ENCODE results near the gene PDE11A. TPM values are rescaled to one million over a fixed set of nuclear protein-coding genes. Genes with fewer than 3 reads are reported as not detected.

The PDE11A gene
- total and polyA plus RNA-seq, 3 donors from 2014 or later = 2.2 to 7.8 (median 3.3) TPM

DNA sequence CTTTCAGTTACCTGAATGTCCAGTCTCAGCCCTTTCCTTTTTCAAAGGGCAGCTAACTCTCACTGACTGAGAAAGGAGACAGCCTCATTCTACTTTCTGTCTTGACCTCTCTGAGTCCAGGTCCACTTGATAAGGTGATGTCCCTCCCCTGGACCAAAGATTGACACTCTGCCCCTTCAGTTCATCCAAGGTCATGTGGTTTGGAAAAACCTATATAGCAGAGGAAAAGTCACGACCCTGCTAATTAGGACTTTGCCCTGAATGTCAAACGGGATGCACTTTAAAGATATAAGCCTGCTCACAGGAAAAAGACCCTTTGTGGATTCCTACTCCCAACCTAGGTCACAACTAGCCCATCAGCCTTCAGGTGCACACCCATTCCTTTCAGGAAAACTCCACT is 471.7 kb downstream of the PDE11A start:
- Histone ChIP-seq H3K27me3 (no peaks in the 10 kb centered on the region), H3K4me1 (peaks cover 36% of the 10 kb centered on the region), H3K36me3 (ENCODE audit: low read depth, missing control alignments) (no peaks in the 10 kb centered on the region), H3K4me3 (no peak overlapping the region), H3K9me3 (no peaks in the 10 kb centered on the region), H3K27ac (peak overlapping the region; percentile 33 to 71)
- DNase-seq = no peak
- 67 to 68% methylated on average over 2 of the region's 2 CpGs for WGBS, 2 donors
- TF ChIP-seq, protein P1, sequence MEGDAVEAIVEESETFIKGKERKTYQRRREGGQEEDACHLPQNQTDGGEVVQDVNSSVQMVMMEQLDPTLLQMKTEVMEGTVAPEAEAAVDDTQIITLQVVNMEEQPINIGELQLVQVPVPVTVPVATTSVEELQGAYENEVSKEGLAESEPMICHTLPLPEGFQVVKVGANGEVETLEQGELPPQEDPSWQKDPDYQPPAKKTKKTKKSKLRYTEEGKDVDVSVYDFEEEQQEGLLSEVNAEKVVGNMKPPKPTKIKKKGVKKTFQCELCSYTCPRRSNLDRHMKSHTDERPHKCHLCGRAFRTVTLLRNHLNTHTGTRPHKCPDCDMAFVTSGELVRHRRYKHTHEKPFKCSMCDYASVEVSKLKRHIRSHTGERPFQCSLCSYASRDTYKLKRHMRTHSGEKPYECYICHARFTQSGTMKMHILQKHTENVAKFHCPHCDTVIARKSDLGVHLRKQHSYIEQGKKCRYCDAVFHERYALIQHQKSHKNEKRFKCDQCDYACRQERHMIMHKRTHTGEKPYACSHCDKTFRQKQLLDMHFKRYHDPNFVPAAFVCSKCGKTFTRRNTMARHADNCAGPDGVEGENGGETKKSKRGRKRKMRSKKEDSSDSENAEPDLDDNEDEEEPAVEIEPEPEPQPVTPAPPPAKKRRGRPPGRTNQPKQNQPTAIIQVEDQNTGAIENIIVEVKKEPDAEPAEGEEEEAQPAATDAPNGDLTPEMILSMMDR (IDR thresholded peaks at IDR 0.05) = no peak
- TF ChIP-seq POLR2A (IDR thresholded peaks at IDR 0.05) = no peak
- intact Hi-C loops (cut with DNase I; ENCODE audit: low total_unique reads) = loop anchor here (10.0 kb wide), 1 partner anchor 436 kb away; no protein-coding TSS in a partner anchor

DNA sequence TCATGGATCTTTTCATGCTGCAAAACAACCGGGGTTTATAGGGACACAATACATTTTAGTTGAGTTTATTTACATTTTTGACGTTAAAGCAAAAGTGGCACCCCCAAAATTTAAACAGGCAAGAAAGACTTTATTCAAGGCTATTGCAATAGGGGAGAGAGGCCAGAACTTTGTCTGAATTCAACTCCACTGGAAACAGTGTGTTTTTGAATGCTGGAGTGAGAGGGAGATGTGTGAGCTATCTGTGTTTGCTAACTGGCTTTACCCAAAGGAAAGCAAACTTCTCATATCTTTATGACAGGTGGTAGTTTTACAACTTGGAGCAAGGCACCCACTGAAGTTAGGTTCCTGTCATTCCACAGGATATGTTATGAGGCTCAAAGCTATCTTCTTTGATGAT is 472.6 kb downstream of the PDE11A start:
- TF ChIP-seq POLR2A (IDR thresholded peaks at IDR 0.05) = no peak
- TF ChIP-seq, protein P1 (IDR thresholded peaks at IDR 0.05) = no peak
- intact Hi-C loops (cut with DNase I; ENCODE audit: low total_unique reads) = loop anchor here (10.0 kb wide), 1 partner anchor 435 kb away; no protein-coding TSS in a partner anchor
- Histone ChIP-seq H3K4me1 (peaks cover 36% of the 10 kb centered on the region), H3K9me3 (no peaks in the 10 kb centered on the region), H3K27ac (peak overlapping the region; percentile 7 to 59), H3K4me3 (no peak overlapping the region), H3K27me3 (no peaks in the 10 kb centered on the region), H3K36me3 (ENCODE audit: low read depth, missing control alignments) (no peaks in the 10 kb centered on the region)
- DNase-seq = no peak
- 65 to 87% methylated on average over 2 of the region's 2 CpGs for WGBS, 2 donors

DNA sequence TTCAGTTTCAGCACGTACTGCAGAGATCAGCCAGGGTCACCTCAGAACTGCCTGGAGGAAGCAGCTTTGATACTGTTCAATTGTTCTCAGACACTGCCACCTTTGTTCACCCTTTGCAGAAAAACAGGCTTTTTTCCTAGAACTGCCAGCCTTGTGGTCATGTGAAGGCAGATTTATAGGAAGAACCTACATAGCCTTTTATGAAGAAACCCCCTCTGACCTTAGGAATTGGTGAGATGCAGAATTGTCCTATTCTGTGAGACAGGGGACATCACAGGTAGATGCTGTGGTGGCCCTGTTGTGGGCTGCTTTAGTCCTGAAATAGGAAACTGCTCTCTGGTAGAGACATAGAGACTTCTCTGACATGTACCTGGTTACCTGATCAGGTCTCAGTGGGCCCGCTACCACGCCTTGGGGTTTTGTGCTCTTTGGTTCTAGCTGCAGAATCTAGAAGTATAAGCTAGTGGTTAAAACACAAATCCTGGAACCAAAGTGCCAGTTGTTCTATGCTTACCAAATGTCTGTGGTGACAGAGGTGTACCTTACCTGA is 473.4 kb downstream of the PDE11A start:
- Histone ChIP-seq H3K4me3 (no peak overlapping the region), H3K27ac (peak overlapping the region; percentile 7 to 59), H3K27me3 (no peaks in the 10 kb centered on the region), H3K9me3 (no peaks in the 10 kb centered on the region), H3K4me1 (peaks cover 36% of the 10 kb centered on the region), H3K36me3 (ENCODE audit: low read depth, missing control alignments) (no peaks in the 10 kb centered on the region)
- TF ChIP-seq, protein P1 (IDR thresholded peaks at IDR 0.05) = no peak
- TF ChIP-seq POLR2A (IDR thresholded peaks at IDR 0.05) = no peak
- intact Hi-C loops (cut with DNase I; ENCODE audit: low total_unique reads) = no loop called here
- peak; percentile 73 for DNase-seq
- WGBS, 2 donors = 65 to 71% methylated on average over 3 of the region's 3 CpGs

DNA sequence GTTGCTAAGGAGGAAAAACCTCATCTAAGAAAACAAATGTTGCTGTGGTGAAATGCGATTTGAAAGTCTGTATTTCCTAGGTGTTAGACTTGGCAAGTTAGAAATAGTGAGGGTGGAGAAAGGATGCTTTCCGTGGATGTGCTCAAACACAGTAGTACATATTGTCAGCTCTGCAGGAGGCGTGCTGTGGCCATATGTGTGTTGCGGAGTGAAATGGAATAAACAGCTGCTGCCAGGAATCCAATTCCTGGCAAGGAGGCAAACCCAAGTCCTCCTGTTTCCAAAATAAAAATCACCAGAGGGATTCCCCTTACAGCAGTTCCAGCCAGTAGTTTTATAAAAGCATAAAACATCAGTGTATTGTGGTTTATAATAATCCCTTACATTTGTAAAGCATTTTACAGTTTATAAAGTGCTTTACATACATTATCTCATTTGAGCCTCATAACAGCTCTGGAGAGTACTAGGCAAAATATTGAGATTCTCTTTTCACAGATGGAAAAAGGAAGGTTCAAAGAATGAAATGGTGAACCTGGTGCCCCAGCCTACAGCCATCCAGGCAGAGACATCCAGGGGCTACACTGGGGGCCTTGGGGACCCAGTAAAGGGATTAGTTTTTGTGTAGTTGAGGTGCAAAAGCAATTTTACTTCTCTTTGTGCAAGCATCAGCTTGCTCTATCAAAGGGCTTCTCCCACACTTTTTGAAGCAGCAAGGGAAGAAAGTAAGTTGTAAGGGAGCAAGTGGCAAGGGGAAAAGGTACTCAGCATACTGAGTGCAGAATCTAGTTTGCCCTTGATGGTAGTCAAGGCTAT is 474.0 kb downstream of the PDE11A start:
- Histone ChIP-seq H3K27me3 (no peaks in the 10 kb centered on the region), H3K4me1 (peaks cover 36% of the 10 kb centered on the region), H3K36me3 (ENCODE audit: low read depth, missing control alignments) (no peaks in the 10 kb centered on the region), H3K27ac (peak overlapping the region; percentile 7 to 68), H3K4me3 (no peak overlapping the region), H3K9me3 (no peaks in the 10 kb centered on the region)
- peak; percentile 62 for DNase-seq
- TF ChIP-seq, protein P1 (IDR thresholded peaks at IDR 0.05) = no peak
- no peak for TF ChIP-seq POLR2A (IDR thresholded peaks at IDR 0.05)
- intact Hi-C loops (cut with DNase I; ENCODE audit: low total_unique reads) = no loop called here
- WGBS, 2 donors = 22 to 46% methylated on average over 4 of the region's 4 CpGs
